Left renal cortex interstitium (tissue), 4 donors: Measurements from ENCODE around the gene CTNND1. TPM values are rescaled to one million over a fixed set of nuclear protein-coding genes. Genes with fewer than 3 reads are reported as not detected.

ENCODE experiments used
- DNase-seq, 4 donors: peaks; one replicate each; pipeline ENCODE4 v3.0.0-alpha.2; 2013; ENCODE audit warnings: low read depth in 4 of 4, low spot score in 2 of 4, missing footprints in 1 of 4
- polyA plus RNA-seq, 4 donors: library from polyadenylated mRNA; unstranded; fragments of 120-200 nt; gene quantifications; one replicate each; pipeline ENCODE4 v1.2.1, GENCODE V29; 2013; ENCODE audit not compliant: insufficient read length in 4 of 4

The CTNND1 gene
- polyA plus RNA-seq, 4 donors = 181 to 247 (median 217) TPM

GRCh38 chr11:57758174-57758573 lies 3.4 kb upstream of the CTNND1 start:
- no peak for DNase-seq

DNA sequence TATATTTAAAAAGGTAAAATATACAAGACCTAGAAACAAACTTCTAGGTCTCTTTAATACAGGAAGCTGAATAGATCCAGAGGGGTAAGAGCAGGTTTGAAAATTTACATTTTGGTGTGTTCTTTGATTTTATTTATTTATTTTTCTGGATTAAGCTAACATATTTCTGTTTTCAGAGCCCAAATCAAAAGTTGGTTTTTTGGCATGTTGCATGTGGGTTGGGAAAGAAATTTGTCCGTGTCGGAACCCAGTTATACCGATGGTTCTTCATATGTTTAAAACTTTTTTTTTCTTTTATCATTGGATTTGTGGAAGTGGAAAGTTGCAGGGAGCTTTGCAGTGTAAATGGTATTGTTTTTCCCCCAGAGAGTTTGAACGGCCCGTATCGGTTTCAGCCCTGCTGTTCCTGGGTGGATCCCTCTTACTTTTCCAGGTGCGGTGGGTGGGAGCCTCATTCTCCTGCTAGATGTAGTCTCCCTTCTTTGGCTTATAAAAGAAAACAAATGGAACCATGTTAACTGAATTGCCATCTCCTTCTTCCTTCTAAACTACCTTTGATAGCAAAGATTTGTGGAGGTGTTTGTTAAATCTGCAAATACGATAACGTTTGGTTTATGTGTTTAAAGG lies 746 bp downstream of the CTNND1 start:
- no peak for DNase-seq

DNA sequence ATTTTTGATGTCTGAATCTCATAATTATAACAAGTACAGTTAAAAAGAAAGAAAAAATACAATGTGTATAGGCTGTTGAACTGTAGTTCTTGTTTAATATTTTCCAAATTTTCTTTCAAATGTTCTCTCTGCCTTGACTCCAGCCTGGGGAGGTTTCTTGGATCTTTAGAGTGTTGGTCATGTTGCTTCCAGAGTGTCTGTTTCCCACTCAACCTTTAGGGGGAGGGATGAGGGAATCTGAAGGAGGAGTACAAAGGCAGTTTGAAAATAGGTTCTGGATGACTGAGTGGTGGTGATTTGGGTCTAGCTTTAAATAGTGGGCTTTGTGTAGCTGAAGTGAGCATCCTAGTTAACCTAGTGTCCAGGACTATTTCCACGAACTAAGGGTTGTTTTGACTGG lies 2.0 kb downstream of the CTNND1 start:
- DNase-seq = peak in 1 of 4 donors; percentile 75

- DNase-seq = no peak
Measured at GRCh38 chr11:57764021-57764420, 2.4 kb downstream of the CTNND1 start.

- no peak for DNase-seq
Measured at GRCh38 chr11:57764566-57764965, 3.0 kb downstream of the CTNND1 start.

DNA sequence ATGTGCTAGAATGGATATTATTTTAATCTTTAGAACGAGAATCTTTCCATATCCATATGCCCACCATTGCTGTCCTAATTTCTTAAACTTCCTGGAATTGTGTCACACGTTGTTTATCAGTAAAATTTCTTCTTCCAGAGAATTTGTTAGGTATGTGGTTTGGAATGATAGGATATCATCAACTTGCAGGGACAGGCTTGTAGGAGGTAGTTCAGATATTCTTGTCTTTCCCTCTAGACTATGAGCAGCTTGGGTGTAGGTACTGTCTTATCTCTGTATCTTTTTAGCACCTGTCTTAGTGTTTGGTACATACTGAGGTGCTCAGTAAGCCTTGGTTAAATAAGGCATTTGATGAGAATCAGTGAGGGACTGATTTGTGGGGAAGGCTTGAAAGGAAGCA lies 3.4 kb downstream of the CTNND1 start:
- DNase-seq = no peak

DNA sequence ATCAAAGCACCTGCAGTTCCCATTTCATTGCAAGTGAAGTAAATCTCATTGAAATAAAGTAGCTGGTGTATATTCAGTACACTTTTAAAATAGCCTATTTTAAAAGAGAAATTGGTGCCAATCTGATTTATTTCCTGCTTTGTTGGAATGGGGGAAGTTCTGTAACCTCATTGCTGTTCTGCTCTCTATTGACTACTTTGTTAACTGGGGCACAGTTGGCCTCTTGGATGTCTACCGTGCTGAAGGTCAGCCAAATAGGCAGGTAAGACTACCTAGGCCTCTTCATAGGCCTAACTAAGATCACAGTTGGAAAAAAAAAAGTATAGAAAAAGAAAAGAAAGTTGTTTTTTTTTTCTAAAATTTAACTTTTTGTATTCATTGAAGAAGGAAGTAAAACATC lies 9.2 kb downstream of the CTNND1 start:
- DNase-seq = no peak

- DNase-seq = no peak
Measured at GRCh38 chr11:57771365-57771764, 9.8 kb downstream of the CTNND1 start.

DNA sequence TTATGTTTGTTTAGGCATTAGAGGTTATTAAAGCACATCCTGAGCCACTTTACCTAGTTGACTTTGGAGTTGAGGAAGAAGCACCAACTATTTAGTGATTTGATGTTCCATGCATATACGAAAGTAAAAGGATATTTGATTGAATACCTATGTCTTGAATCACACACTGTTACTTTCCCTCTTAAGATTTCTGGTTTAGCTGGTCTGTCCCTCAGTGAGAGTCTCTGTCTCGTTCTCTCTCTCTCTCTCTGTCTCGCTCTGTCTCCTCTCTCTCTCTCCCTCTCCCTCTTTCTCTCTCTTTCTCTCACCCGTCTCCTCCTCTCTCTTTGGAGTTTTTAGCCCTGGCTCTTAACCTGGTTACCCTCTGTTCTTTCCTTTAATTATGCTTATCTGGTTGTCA lies 11.0 kb downstream of the CTNND1 start:
- DNase-seq = no peak

- no peak for DNase-seq
Measured at GRCh38 chr11:57773026-57773598, 11.5 kb downstream of the CTNND1 start.

- DNase-seq = no peak
Measured at GRCh38 chr11:57775491-57775890, 13.9 kb downstream of the CTNND1 start.

DNA sequence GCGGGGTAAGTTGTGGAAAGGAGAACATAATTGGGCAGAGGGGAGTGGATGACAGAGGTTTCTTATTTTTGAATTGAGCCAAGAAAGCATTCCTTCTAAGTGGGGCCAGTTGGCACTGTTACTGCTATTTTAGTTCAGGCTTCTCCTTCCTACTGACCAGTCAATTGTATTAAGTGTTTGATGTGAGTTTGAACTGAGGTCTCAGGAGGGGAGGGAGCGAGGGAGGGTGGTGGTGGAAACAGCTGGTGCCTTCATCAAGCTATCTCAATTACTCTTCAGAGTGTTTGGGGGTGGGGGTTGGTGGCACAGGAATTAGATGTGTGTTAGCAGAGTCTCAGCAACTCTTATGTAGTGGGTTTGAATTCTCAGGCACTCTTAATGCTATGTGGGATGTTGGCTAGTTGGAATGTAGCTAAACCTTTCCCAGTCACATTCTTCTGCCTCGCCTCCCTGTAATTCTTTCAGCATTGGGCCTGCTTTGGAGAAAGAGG lies 14.5 kb downstream of the CTNND1 start:
- DNase-seq = no peak

GRCh38 chr11:57776577-57777210 lies 15.1 kb downstream of the CTNND1 start:
- no peak for DNase-seq

- no peak for DNase-seq
Measured at GRCh38 chr11:57777969-57778317, 16.3 kb downstream of the CTNND1 start.

- DNase-seq = peak; percentile 90 to 97 (median 93)
Measured at GRCh38 chr11:57778318-57779037, 16.9 kb downstream of the CTNND1 start.

DNA sequence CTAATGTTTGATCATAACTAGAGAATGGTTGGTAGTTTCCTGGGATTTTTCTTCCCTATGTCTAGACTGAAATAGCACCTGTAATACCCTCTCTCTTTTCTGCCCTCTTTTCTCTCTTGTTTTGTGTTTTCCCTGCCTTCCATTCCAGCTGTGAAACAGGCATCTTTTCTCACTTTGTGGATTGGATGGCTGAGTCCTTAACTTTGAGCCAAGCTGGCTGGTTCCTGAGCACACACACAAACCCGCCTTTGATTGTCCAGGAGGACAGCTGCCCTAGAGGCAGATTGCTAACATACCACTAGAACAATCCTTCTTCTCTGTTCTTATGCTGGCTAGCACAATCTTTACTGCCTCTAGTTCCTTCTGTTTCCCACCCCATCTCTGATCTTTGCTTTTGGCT lies 17.7 kb downstream of the CTNND1 start:
- no peak for DNase-seq

DNA sequence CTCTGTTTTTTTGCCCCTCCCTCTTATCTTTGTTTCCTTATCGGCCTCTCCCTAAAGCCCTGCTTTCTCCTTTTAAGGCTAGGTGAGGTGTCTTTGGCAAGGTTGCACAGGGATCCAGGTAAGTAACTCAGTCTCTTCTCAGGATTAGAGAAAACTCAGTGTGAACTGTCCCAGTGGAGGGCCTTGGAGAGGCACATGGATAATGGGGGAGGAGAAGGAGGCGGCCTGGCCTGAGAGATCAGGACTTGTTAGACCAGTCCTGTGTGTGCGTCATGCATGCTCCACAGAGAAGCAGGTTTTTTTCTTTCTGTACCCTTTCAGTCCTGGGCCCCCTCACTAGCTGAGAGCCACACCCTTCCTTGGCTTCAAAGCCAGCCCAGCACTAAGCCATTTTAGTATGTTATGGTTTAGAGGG lies 19.9 kb downstream of the CTNND1 start:
- no peak for DNase-seq

DNA sequence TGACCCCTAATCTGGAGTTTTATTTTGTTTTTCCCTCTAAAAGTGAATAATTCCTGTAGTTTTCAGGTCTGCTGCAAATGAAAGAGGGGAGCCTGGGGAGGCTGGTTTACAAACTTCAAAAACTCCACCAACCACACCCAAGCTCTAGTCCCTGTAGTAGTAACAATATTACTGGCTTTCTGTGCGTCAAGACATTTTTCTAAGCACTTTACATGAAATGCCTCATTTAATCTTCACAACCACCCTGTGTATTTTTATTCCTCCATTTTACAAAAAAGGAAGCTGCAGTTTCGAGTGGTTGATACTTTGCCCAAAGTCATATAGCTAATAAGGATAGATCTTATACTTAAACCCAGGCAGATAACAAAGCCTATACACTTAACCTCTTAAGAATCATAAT lies 23.5 kb downstream of the CTNND1 start:
- DNase-seq = no peak

- DNase-seq = no peak
Measured at GRCh38 chr11:57786436-57786835, 24.8 kb downstream of the CTNND1 start.

DNA sequence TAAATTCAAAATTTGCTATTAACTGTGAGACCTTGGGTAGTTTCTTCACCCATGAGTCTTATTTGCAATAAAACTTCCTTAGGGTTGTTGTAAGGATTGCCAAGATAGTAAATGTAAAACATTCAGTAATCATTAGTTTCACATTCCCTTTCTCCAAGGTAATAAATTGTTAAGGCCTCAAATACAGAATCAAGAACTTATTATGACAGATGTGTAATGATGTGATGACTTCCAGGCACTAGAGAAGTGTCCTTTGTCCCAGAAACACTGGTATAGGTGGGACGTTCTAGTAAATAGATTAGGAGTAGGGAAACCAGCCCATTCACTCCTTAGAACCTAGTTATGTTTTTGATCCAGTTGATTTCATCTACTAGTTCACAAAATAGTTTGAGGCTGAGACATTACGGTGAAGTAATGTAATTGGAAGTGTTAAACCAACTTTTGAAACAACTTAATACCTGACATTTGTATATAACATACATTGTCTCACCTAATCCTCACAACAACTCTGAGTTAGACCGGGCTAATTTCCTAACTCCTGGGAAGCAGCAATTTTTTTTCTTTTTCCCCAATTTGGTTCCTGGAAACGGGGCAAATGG lies 25.5 kb downstream of the CTNND1 start:
- DNase-seq = no peak
